Astrocyte (in vitro differentiated cells and primary cell): Measurements from ENCODE around the gene ADGRA1.
"Not testable (repeated sequence)": the region's sequence is repeated elsewhere in the genome, so short reads cannot be mapped to it uniquely, and the experiment has no call there.

Experiments used
- EZH2 ChIP-seq: IDR thresholded peaks from 2 replicates; pipeline ENCODE4 v1.6.1; 2012; ENCODE audit warnings: mild to moderate bottlenecking, low read length, inconsistent platforms; ENCODE audit not compliant: insufficient read depth
- TF ChIP-seq, protein P1 (sequence below): IDR thresholded peaks from 2 replicates; pipeline ENCODE4 v1.5.1; 2011; ENCODE audit warnings: low read depth, mild to moderate bottlenecking, inconsistent platforms, low read length, moderate library complexity; ENCODE audit not compliant: insufficient read depth

- TF ChIP-seq EZH2, result not testable (repeated sequence)
- TF ChIP-seq, protein P1, sequence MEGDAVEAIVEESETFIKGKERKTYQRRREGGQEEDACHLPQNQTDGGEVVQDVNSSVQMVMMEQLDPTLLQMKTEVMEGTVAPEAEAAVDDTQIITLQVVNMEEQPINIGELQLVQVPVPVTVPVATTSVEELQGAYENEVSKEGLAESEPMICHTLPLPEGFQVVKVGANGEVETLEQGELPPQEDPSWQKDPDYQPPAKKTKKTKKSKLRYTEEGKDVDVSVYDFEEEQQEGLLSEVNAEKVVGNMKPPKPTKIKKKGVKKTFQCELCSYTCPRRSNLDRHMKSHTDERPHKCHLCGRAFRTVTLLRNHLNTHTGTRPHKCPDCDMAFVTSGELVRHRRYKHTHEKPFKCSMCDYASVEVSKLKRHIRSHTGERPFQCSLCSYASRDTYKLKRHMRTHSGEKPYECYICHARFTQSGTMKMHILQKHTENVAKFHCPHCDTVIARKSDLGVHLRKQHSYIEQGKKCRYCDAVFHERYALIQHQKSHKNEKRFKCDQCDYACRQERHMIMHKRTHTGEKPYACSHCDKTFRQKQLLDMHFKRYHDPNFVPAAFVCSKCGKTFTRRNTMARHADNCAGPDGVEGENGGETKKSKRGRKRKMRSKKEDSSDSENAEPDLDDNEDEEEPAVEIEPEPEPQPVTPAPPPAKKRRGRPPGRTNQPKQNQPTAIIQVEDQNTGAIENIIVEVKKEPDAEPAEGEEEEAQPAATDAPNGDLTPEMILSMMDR, result not testable (repeated sequence)
Observed at GRCh38 chr10:133151071-133151470, 63.3 kb downstream of the ADGRA1 start.
